K562 (cell line): ENCODE data around the gene KCNK7. TPM values are rescaled to one million over a fixed set of nuclear protein-coding genes. Genes with fewer than 3 reads are reported as not detected.

Experiments used
- CREB1 ChIP-seq, 2 experiments: sonication (generic) in 1 of 2; formaldehyde crosslinking in 1 of 2; IDR thresholded peaks; 2 replicates each; pipeline versions ENCODE4 v1.6.1 to v1.8.0; 2012 to 2022; ENCODE audit warnings: inconsistent platforms in 1 of 2, mild to moderate bottlenecking in 1 of 2, missing genetic modification reagents in 1 of 2, moderate library complexity in 1 of 2
- FOXK2 ChIP-seq, 2 experiments: fragments of 450-650 bp; IDR thresholded peaks in 1 of 2; conservative IDR thresholded peaks in 1 of 2; 2 replicates each; pipeline ENCODE4 v1.6.1; 2016; ENCODE audit warnings: low read depth in 2 of 2, mild to moderate bottlenecking in 1 of 2
- polyA plus RNA-seq, 8 experiments: library from polyadenylated mRNA; depleted of rRNA in 4 of 8; stranded (reverse) in 5 of 8; unstranded in 3 of 8; fragments of >200 nt; fragmentation: Nextera tagmentation in 2 of 8; fragmentation: Illumina TruSeq in 1 of 8; extraction: Ambion mirVana in 2 of 8; extraction: Trizol in 1 of 8; gene quantifications; 2 replicates each; pipeline versions ENCODE4 v1.2.1 to v1.2.3, GENCODE V29; 2011 to 2014; ENCODE audit warnings: inconsistent platforms in 1 of 8, missing spikeins in 1 of 8
- total RNA-seq, 7 experiments: library from RNA; depleted of rRNA in 6 of 7; stranded (reverse); fragments of >200 nt in 6 of 7; fragmentation: Illumina TruSeq in 2 of 7; extraction: Trizol in 2 of 7; gene quantifications; 2 replicates each; pipeline versions ENCODE4 v1.2.1 to v1.2.3, GENCODE V29; 2011 to 2021; ENCODE audit warnings: low replicate concordance in 1 of 7
- TF ChIP-seq, protein P1 (sequence below): fragments of 450-650 bp; IDR thresholded peaks from 2 replicates; pipeline ENCODE4 v1.6.1; 2016; ENCODE audit warnings: mild to moderate bottlenecking, moderate library complexity

The KCNK7 gene
- total and polyA plus RNA-seq, 9 of the 15 experiments (the other 6 are each of a cell fraction or from before 2014, with no cell fraction given): 0.07 to 0.40 TPM; not detected in 7

DNA sequence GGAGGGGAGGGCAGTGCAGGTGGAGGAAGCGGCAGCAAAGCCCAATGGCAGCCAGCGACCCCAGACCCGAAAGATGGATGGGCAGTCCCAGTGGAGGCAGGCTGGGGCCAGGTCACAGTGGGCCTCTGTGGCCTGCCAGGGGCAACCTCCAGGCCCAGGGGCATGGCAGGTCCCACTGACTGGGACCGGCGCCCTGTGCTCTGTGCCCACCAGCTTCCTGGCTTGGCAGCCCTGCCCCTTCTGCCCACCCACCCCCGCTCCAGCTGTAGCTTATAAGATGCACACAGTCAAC is 4.3 kb upstream of the KCNK7 start (continued):
- TF ChIP-seq, protein P1, sequence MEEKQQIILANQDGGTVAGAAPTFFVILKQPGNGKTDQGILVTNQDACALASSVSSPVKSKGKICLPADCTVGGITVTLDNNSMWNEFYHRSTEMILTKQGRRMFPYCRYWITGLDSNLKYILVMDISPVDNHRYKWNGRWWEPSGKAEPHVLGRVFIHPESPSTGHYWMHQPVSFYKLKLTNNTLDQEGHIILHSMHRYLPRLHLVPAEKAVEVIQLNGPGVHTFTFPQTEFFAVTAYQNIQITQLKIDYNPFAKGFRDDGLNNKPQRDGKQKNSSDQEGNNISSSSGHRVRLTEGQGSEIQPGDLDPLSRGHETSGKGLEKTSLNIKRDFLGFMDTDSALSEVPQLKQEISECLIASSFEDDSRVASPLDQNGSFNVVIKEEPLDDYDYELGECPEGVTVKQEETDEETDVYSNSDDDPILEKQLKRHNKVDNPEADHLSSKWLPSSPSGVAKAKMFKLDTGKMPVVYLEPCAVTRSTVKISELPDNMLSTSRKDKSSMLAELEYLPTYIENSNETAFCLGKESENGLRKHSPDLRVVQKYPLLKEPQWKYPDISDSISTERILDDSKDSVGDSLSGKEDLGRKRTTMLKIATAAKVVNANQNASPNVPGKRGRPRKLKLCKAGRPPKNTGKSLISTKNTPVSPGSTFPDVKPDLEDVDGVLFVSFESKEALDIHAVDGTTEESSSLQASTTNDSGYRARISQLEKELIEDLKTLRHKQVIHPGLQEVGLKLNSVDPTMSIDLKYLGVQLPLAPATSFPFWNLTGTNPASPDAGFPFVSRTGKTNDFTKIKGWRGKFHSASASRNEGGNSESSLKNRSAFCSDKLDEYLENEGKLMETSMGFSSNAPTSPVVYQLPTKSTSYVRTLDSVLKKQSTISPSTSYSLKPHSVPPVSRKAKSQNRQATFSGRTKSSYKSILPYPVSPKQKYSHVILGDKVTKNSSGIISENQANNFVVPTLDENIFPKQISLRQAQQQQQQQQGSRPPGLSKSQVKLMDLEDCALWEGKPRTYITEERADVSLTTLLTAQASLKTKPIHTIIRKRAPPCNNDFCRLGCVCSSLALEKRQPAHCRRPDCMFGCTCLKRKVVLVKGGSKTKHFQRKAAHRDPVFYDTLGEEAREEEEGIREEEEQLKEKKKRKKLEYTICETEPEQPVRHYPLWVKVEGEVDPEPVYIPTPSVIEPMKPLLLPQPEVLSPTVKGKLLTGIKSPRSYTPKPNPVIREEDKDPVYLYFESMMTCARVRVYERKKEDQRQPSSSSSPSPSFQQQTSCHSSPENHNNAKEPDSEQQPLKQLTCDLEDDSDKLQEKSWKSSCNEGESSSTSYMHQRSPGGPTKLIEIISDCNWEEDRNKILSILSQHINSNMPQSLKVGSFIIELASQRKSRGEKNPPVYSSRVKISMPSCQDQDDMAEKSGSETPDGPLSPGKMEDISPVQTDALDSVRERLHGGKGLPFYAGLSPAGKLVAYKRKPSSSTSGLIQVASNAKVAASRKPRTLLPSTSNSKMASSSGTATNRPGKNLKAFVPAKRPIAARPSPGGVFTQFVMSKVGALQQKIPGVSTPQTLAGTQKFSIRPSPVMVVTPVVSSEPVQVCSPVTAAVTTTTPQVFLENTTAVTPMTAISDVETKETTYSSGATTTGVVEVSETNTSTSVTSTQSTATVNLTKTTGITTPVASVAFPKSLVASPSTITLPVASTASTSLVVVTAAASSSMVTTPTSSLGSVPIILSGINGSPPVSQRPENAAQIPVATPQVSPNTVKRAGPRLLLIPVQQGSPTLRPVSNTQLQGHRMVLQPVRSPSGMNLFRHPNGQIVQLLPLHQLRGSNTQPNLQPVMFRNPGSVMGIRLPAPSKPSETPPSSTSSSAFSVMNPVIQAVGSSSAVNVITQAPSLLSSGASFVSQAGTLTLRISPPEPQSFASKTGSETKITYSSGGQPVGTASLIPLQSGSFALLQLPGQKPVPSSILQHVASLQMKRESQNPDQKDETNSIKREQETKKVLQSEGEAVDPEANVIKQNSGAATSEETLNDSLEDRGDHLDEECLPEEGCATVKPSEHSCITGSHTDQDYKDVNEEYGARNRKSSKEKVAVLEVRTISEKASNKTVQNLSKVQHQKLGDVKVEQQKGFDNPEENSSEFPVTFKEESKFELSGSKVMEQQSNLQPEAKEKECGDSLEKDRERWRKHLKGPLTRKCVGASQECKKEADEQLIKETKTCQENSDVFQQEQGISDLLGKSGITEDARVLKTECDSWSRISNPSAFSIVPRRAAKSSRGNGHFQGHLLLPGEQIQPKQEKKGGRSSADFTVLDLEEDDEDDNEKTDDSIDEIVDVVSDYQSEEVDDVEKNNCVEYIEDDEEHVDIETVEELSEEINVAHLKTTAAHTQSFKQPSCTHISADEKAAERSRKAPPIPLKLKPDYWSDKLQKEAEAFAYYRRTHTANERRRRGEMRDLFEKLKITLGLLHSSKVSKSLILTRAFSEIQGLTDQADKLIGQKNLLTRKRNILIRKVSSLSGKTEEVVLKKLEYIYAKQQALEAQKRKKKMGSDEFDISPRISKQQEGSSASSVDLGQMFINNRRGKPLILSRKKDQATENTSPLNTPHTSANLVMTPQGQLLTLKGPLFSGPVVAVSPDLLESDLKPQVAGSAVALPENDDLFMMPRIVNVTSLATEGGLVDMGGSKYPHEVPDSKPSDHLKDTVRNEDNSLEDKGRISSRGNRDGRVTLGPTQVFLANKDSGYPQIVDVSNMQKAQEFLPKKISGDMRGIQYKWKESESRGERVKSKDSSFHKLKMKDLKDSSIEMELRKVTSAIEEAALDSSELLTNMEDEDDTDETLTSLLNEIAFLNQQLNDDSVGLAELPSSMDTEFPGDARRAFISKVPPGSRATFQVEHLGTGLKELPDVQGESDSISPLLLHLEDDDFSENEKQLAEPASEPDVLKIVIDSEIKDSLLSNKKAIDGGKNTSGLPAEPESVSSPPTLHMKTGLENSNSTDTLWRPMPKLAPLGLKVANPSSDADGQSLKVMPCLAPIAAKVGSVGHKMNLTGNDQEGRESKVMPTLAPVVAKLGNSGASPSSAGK: no peak
- TF ChIP-seq FOXK2 (conservative IDR thresholded peaks at IDR 0.05 in 1 of 2, IDR thresholded peaks at IDR 0.05 in 1 of 2; ENCODE audit: low read depth in 2 of 2) (no peak), CREB1 (IDR thresholded peaks at IDR 0.05) (no peak), CREB1 (CRISPR knock-in tag; IDR thresholded peaks at IDR 0.05) (no peak)
